ENCODE data around the gene CAMLG.
A peak's percentile ranks its signal among the peaks of the same experiment; 100 is the strongest.

CAMLG gene

DNA sequence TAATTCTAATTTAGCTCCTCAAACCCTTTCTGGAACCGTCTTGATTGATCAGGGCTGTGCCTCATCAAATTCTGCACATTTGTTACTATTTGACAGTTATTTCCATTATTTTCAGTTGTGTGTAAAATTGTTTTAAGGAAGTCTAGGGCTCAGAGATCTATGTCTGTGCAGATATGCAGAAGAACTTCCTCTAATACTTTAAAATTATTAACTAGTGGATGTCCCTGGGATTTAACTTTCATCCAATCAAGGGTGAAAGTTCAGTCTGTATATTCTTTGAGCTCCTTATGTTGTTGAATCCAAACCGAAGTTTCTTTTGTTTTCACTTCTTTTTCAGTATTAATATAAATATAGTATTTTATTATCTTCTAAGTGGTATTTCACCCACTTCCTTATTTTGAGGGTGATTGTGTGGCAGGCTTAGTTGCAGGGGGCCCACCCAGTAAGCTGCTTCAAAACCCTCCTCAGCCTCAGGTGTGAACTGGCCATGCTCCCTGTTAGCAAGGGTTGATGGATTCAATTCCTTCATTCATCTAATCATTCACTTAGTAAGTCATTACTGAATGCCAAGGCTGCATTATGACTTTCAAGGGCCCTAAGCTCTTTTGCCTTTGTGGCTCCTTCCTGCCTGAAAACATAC, 2.1 kb upstream of the CAMLG start:
- no peaks in the 10 kb centered on the region for H3K9me3 ChIP-seq (ENCODE audit: control insufficient read depth, insufficient read depth, low read depth, low read length)
- H3K36me3 ChIP-seq (ENCODE audit: control insufficient read depth in 2 of 2, insufficient read depth in 1 of 2, low read length in 2 of 2) = peaks cover 0 to 8% of the 10 kb centered on the region in 2 experiments; a peak in 1 of 3 replicates
- no peak overlapping the region for H3K27ac ChIP-seq (ENCODE audit: extremely low read depth, low read depth, low read length)
- ChIA-PET POLR2A (no interaction called here), CTCF (interaction anchor here (0.6 to 1.2 kb wide), 4 partner anchors 19 to 159 kb away, joined by 3 to 7 read pairs (median 3); partner anchors contain the start of gene DDX46)
- H3K4me1 ChIP-seq (ENCODE audit: control insufficient read depth, insufficient read depth, low read length) = peaks cover 10% of the 10 kb centered on the region
- no peak overlapping the region for H3K4me3 ChIP-seq (ENCODE audit: low read depth, low read length)
- peak; percentile 48; the same call in 1 of the 2 replicates for TF ChIP-seq ZNF18 (tag by site-specific recombination; IDR thresholded peaks at IDR 0.05)
- no peak for TF ChIP-seq ZNF112 (tag by site-specific recombination; IDR thresholded peaks at IDR 0.05)

DNA sequence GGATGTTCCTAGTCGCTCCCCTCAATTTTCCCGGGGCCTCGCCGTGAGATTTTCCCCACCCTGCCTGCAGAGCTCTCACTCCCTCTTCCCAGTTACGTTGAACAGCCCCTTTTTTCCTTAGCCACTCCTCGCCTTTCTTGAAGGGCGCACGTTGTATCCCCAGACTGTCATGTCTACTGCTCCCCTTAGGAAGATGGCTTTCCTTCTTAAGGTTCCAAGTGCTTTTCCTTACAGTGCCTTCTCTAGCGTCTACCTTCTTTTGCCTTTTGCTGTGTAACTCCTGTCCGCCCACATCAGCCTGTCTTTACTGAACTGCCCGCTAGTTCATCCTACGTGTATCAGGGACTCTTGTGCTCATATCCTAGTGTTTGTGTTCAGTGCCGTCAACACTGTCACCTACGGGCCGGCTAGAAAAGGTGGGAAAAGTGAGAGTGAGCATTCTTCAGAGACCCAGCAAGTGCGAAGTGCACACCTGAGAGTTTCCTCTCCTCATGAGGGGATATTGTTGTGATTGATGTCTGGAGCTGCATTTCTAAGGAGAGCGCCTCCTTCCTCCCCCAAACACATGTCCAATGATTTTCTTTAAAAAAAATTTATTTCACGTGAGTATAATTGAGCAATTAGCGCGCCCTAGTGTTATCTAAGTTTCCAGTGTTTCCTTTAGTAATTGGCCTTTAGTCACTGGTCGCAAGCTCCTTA, 764 bp downstream of the CAMLG start:
- CTCF ChIA-PET = interaction anchor here (0.7 to 2.2 kb wide), 14 partner anchors 10 to 1815 kb away, joined by 3 to 15 read pairs (median 4); partner anchors contain the start of gene DDX46
- H3K4me3 ChIP-seq (ENCODE audit: low read depth, low read length) = peak overlapping the region; percentile 84
- H3K9me3 ChIP-seq (ENCODE audit: control insufficient read depth, insufficient read depth, low read depth, low read length) = no peaks in the 10 kb centered on the region
- H3K27ac ChIP-seq (ENCODE audit: extremely low read depth, low read depth, low read length) = peak overlapping the region; percentile 54; the same call in 1 of the 2 replicates
- POLR2A ChIA-PET = interaction anchor here (1.0 to 2.5 kb wide), 5 partner anchors 11 to 165 kb away, joined by 3 to 25 read pairs (median 8); partner anchors contain the start of genes C5orf24, DDX46, PCBD2 and SEC24A
- peaks cover 10% of the 10 kb centered on the region for H3K4me1 ChIP-seq (ENCODE audit: control insufficient read depth, insufficient read depth, low read length)
- H3K36me3 ChIP-seq (ENCODE audit: control insufficient read depth in 2 of 2, insufficient read depth in 1 of 2, low read length in 2 of 2) = peaks cover 21 to 28% of the 10 kb centered on the region in 2 experiments
- no peak for TF ChIP-seq ZNF175 (tag by site-specific recombination; IDR thresholded peaks at IDR 0.05)
- no peak for TF ChIP-seq ZNF280C (tag by site-specific recombination; IDR thresholded peaks at IDR 0.05)
- no peak for TF ChIP-seq OSR2 (tag by site-specific recombination; IDR thresholded peaks at IDR 0.05)
- TF ChIP-seq TRIM28 (IDR thresholded peaks at IDR 0.05; ENCODE audit: borderline replicate concordance, low read length) = no peak
- TF ChIP-seq ZFP37 (tag by site-specific recombination; IDR thresholded peaks at IDR 0.05) = 0 out of 2 replicates have a peak, but pooled peaks have one; percentile 8
- peak; percentile 83 for TF ChIP-seq EGR2 (tag by site-specific recombination; IDR thresholded peaks at IDR 0.05; ENCODE audit: low read depth)
- no peak for TF ChIP-seq ZSCAN18 (tag by site-specific recombination; IDR thresholded peaks at IDR 0.05)
- TF ChIP-seq ZNF404 (tag by site-specific recombination; IDR thresholded peaks at IDR 0.05) = no peak
- 0 out of 2 replicates have a peak, but pooled peaks have one; percentile 53 for TF ChIP-seq ZNF660 (tag by site-specific recombination; IDR thresholded peaks at IDR 0.05)
- TF ChIP-seq ZFP69B (tag by site-specific recombination; IDR thresholded peaks at IDR 0.05) = no peak
- no peak for TF ChIP-seq ZNF626 (tag by site-specific recombination; IDR thresholded peaks at IDR 0.05)
- TF ChIP-seq, protein P1, sequence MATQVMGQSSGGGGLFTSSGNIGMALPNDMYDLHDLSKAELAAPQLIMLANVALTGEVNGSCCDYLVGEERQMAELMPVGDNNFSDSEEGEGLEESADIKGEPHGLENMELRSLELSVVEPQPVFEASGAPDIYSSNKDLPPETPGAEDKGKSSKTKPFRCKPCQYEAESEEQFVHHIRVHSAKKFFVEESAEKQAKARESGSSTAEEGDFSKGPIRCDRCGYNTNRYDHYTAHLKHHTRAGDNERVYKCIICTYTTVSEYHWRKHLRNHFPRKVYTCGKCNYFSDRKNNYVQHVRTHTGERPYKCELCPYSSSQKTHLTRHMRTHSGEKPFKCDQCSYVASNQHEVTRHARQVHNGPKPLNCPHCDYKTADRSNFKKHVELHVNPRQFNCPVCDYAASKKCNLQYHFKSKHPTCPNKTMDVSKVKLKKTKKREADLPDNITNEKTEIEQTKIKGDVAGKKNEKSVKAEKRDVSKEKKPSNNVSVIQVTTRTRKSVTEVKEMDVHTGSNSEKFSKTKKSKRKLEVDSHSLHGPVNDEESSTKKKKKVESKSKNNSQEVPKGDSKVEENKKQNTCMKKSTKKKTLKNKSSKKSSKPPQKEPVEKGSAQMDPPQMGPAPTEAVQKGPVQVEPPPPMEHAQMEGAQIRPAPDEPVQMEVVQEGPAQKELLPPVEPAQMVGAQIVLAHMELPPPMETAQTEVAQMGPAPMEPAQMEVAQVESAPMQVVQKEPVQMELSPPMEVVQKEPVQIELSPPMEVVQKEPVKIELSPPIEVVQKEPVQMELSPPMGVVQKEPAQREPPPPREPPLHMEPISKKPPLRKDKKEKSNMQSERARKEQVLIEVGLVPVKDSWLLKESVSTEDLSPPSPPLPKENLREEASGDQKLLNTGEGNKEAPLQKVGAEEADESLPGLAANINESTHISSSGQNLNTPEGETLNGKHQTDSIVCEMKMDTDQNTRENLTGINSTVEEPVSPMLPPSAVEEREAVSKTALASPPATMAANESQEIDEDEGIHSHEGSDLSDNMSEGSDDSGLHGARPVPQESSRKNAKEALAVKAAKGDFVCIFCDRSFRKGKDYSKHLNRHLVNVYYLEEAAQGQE (tag by site-specific recombination; IDR thresholded peaks at IDR 0.05) = peak; percentile 23
- TF ChIP-seq SP2 (tag by site-specific recombination; IDR thresholded peaks at IDR 0.05) = peak; percentile 32; the same call in 1 of the 2 replicates
- TF ChIP-seq ZNF10 (tag by site-specific recombination; IDR thresholded peaks at IDR 0.05) = no peak
- peak; percentile 30; the same call in 1 of the 2 replicates for TF ChIP-seq ZNF629 (tag by site-specific recombination; IDR thresholded peaks at IDR 0.05)
- no peak for TF ChIP-seq ZNF785 (tag by site-specific recombination; IDR thresholded peaks at IDR 0.05)
- TF ChIP-seq PRDM1 (tag by site-specific recombination; IDR thresholded peaks at IDR 0.05) = peak; percentile 95
- peak; percentile 15; the same call in 1 of the 2 replicates for TF ChIP-seq ZNF654 (tag by site-specific recombination; IDR thresholded peaks at IDR 0.05; ENCODE audit: low read depth)
- TF ChIP-seq, protein P2, sequence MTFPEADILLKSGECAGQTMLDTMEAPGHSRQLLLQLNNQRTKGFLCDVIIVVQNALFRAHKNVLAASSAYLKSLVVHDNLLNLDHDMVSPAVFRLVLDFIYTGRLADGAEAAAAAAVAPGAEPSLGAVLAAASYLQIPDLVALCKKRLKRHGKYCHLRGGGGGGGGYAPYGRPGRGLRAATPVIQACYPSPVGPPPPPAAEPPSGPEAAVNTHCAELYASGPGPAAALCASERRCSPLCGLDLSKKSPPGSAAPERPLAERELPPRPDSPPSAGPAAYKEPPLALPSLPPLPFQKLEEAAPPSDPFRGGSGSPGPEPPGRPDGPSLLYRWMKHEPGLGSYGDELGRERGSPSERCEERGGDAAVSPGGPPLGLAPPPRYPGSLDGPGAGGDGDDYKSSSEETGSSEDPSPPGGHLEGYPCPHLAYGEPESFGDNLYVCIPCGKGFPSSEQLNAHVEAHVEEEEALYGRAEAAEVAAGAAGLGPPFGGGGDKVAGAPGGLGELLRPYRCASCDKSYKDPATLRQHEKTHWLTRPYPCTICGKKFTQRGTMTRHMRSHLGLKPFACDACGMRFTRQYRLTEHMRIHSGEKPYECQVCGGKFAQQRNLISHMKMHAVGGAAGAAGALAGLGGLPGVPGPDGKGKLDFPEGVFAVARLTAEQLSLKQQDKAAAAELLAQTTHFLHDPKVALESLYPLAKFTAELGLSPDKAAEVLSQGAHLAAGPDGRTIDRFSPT (tag by site-specific recombination; IDR thresholded peaks at IDR 0.05) = no peak
- TF ChIP-seq ZNF366 (tag by site-specific recombination; conservative IDR thresholded peaks at IDR 0.05) = peak; percentile 56
